SK-N-SH treated with all-trans-retinoic acid at 6 μM for 48 hours (cell line): ENCODE data around the gene TNK1.

Source experiments
- ATAC-seq: fragments of 200-7000 bp; cut with Tn5 transposase; 3 replicates; pipeline ENCODE4 v1.9.1; 2020; ENCODE audit warnings: mild to moderate bottlenecking, moderate library complexity
- ARNTL ChIP-seq: fragments of 450-650 bp; formaldehyde crosslinking; IDR thresholded peaks from 2 replicates; pipeline ENCODE4 v1.5.0; 2020; ENCODE audit warnings: low read depth, mild to moderate bottlenecking, moderate library complexity, borderline replicate concordance
- BACH2 ChIP-seq: fragments of 250-450 bp; sonication (Bioruptor Pico); IDR thresholded peaks from 2 replicates; pipeline ENCODE4 v1.9.0; 2021; ENCODE audit warnings: mild to moderate bottlenecking, borderline replicate concordance
- CREB5 ChIP-seq: fragments of 250-450 bp; sonication (Bioruptor Pico); IDR thresholded peaks from 2 replicates; pipeline ENCODE4 v1.5.1; 2020; ENCODE audit warnings: low read depth, mild to moderate bottlenecking, moderate library complexity
- CSDC2 ChIP-seq: fragments of 250-450 bp; sonication (Bioruptor Pico); IDR thresholded peaks from 2 replicates; pipeline ENCODE4 v1.5.0; 2020; ENCODE audit warnings: mild to moderate bottlenecking, moderate library complexity
- ESRRG ChIP-seq: fragments of 250-450 bp; sonication (Bioruptor Pico); IDR thresholded peaks from 2 replicates; pipeline ENCODE4 v1.6.1; 2021; ENCODE audit warnings: mild to moderate bottlenecking
- ISL1 ChIP-seq: fragments of 250-450 bp; sonication (Bioruptor Pico); IDR thresholded peaks from 2 replicates; pipeline ENCODE4 v2.1.2; 2022; ENCODE audit warnings: mild to moderate bottlenecking, moderate library complexity
- OSR1 ChIP-seq: fragments of 250-450 bp; sonication (Bioruptor Pico); IDR thresholded peaks from 2 replicates; pipeline ENCODE4 v1.8.0; 2022; ENCODE audit warnings: moderate library complexity, mild to moderate bottlenecking, inconsistent platforms
- PATZ1 ChIP-seq: fragments of 250-450 bp; sonication (Bioruptor Pico); IDR thresholded peaks from 2 replicates; pipeline ENCODE4 v1.8.0; 2020; ENCODE audit warnings: mild to moderate bottlenecking, moderate library complexity, borderline replicate concordance
- RARB ChIP-seq: fragments of 250-450 bp; sonication (Bioruptor Pico); IDR thresholded peaks from 2 replicates; pipeline ENCODE4 v1.8.0; 2021; ENCODE audit warnings: mild to moderate bottlenecking, moderate library complexity
- SNAI2 ChIP-seq: fragments of 250-450 bp; sonication (Bioruptor Pico); IDR thresholded peaks from 2 replicates; pipeline ENCODE4 v1.5.0; 2020; ENCODE audit warnings: mild to moderate bottlenecking, moderate library complexity
- TCF4 ChIP-seq: fragments of 250-450 bp; sonication (Bioruptor Pico); IDR thresholded peaks from 2 replicates; pipeline ENCODE4 v1.8.0; 2021; ENCODE audit warnings: mild to moderate bottlenecking, moderate library complexity, borderline replicate concordance
- TOX ChIP-seq: fragments of 250-450 bp; sonication (Bioruptor Pico); IDR thresholded peaks from 2 replicates; pipeline ENCODE4 v1.8.0; 2021; ENCODE audit warnings: mild to moderate bottlenecking, moderate library complexity, borderline replicate concordance
- ZFP3 ChIP-seq: fragments of 250-450 bp; sonication (Bioruptor Pico); IDR thresholded peaks from 2 replicates; pipeline ENCODE4 v1.5.0; 2020; ENCODE audit warnings: mild to moderate bottlenecking, moderate library complexity
- ZFP30 ChIP-seq: fragments of 450-650 bp; formaldehyde crosslinking; IDR thresholded peaks from 2 replicates; pipeline ENCODE4 v1.5.0; 2022; ENCODE audit warnings: mild to moderate bottlenecking, moderate library complexity
- ZNF565 ChIP-seq: fragments of 450-650 bp; formaldehyde crosslinking; conservative IDR thresholded peaks from 2 replicates; pipeline ENCODE4 v1.5.0; 2020; ENCODE audit warnings: low read depth, mild to moderate bottlenecking, moderate library complexity
- ZNF70 ChIP-seq: fragments of 450-650 bp; formaldehyde crosslinking; IDR thresholded peaks from 2 replicates; pipeline ENCODE4 v1.5.0; 2020; ENCODE audit warnings: mild to moderate bottlenecking, moderate library complexity
- ZNF8 ChIP-seq: fragments of 450-650 bp; formaldehyde crosslinking; IDR thresholded peaks from 2 replicates; pipeline ENCODE4 v1.5.0; 2020; ENCODE audit warnings: mild to moderate bottlenecking, moderate library complexity
- TF ChIP-seq, protein P1 (sequence below): fragments of 250-450 bp; sonication (Bioruptor Pico); IDR thresholded peaks from 2 replicates; pipeline ENCODE4 v1.5.0; 2020; ENCODE audit warnings: mild to moderate bottlenecking, moderate library complexity
- TF ChIP-seq, protein P2 (sequence below): fragments of 250-450 bp; sonication (Bioruptor Pico); IDR thresholded peaks from 2 replicates; pipeline ENCODE4 v1.8.0; 2021; ENCODE audit warnings: low read depth, mild to moderate bottlenecking, moderate library complexity, borderline replicate concordance
- TF ChIP-seq, protein P3 (sequence below): fragments of 250-450 bp; sonication (Bioruptor Pico); IDR thresholded peaks from 2 replicates; pipeline ENCODE4 v1.5.1; 2021; ENCODE audit warnings: mild to moderate bottlenecking, moderate library complexity

Gene TNK1

GRCh38 chr17:7369825-7370224 is 11.1 kb upstream of the TNK1 start:
- no peak for TF ChIP-seq TOX (CRISPR knock-in tag)
- TF ChIP-seq CREB5 (CRISPR knock-in tag), result no peak
- no peak for TF ChIP-seq SNAI2 (CRISPR knock-in tag)
- no peak for TF ChIP-seq TCF4 (CRISPR knock-in tag)
- no peak for TF ChIP-seq ARNTL (CRISPR knock-in tag)
- TF ChIP-seq RARB, result no peak
- no peak for TF ChIP-seq ZNF565 (CRISPR knock-in tag)
- TF ChIP-seq, all 23 proteins: peak for 0
- ATAC-seq, result no peak

GRCh38 chr17:7370853-7371252 is 10.0 kb upstream of the TNK1 start:
- no peak for ATAC-seq

DNA sequence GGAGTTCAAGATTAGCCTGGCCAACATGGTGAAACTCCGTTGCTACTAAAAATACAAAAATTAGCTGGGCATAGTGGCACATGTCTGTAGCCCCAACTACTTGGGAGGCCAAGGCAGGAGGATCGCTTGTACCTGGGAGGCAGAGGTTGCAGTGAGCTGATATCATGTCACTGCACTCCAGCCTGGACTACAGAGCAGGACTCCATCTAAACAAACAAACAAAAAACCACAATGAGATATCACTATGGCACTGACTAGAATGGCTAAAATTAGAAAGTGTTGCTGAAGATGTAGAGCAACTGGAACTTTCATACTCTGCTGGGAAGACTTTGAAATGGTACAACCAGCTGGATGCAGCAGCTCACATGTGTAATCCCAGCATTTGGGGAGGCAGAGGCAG is 6.5 kb upstream of the TNK1 start:
- ATAC-seq, result no peak
- no peak for TF ChIP-seq ESRRG (CRISPR knock-in tag)

More at GRCh38 chr17:7370853-7371252, 10.0 kb upstream of the TNK1 start:
- TF ChIP-seq ZNF8, result no peak
- no peak for TF ChIP-seq OSR1
- TF ChIP-seq, protein P1, sequence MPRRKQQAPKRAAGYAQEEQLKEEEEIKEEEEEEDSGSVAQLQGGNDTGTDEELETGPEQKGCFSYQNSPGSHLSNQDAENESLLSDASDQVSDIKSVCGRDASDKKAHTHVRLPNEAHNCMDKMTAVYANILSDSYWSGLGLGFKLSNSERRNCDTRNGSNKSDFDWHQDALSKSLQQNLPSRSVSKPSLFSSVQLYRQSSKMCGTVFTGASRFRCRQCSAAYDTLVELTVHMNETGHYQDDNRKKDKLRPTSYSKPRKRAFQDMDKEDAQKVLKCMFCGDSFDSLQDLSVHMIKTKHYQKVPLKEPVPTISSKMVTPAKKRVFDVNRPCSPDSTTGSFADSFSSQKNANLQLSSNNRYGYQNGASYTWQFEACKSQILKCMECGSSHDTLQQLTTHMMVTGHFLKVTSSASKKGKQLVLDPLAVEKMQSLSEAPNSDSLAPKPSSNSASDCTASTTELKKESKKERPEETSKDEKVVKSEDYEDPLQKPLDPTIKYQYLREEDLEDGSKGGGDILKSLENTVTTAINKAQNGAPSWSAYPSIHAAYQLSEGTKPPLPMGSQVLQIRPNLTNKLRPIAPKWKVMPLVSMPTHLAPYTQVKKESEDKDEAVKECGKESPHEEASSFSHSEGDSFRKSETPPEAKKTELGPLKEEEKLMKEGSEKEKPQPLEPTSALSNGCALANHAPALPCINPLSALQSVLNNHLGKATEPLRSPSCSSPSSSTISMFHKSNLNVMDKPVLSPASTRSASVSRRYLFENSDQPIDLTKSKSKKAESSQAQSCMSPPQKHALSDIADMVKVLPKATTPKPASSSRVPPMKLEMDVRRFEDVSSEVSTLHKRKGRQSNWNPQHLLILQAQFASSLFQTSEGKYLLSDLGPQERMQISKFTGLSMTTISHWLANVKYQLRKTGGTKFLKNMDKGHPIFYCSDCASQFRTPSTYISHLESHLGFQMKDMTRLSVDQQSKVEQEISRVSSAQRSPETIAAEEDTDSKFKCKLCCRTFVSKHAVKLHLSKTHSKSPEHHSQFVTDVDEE (CRISPR knock-in tag), result no peak

DNA sequence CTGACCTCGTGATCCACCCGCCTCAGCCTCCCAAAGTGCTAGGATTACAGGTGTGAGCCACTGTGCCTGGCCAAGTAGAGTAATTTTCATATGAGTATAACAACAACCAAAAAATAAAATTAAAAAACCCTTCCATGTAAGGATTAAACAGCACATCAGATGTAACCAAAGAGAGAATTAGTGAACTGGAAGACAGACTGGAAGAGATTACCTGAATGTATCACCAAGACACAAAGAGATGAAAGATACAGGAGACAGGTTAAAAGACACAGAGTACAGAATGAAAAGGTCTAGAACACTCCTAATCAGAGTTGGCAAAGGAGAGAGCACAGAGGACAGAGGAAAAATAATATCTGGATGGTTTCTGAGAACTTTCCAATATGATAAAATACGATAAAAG is 1.8 kb upstream of the TNK1 start:
- ATAC-seq, result no peak
- TF ChIP-seq ZFP30 (CRISPR knock-in tag) (peak; percentile 98), ARNTL (CRISPR knock-in tag) (no peak)

- TF ChIP-seq TOX (CRISPR knock-in tag) (no peak), ZNF565 (CRISPR knock-in tag) (no peak), ISL1 (CRISPR knock-in tag) (no peak), BACH2 (CRISPR knock-in tag) (no peak), ZNF70 (CRISPR knock-in tag) (no peak), RARB (no peak)
- no peak for ATAC-seq
These were observed 568 bp upstream of the TNK1 start for GRCh38 chr17:7380321-7380720.

- ATAC-seq, result peak; percentile 2; the same call in 1 of the 3 replicates
- no peak for TF ChIP-seq CREB5 (CRISPR knock-in tag)
- TF ChIP-seq ISL1 (CRISPR knock-in tag), result no peak
- TF ChIP-seq ZFP3 (CRISPR knock-in tag), result no peak
- no peak for TF ChIP-seq SNAI2 (CRISPR knock-in tag)
- TF ChIP-seq ZNF8, result no peak
- no peak for TF ChIP-seq ZNF70 (CRISPR knock-in tag)
- TF ChIP-seq CSDC2 (CRISPR knock-in tag), result no peak
- TF ChIP-seq PATZ1 (CRISPR knock-in tag), result no peak
- no peak for TF ChIP-seq BACH2 (CRISPR knock-in tag)
- no peak for TF ChIP-seq ESRRG (CRISPR knock-in tag)
- TF ChIP-seq, protein P2, sequence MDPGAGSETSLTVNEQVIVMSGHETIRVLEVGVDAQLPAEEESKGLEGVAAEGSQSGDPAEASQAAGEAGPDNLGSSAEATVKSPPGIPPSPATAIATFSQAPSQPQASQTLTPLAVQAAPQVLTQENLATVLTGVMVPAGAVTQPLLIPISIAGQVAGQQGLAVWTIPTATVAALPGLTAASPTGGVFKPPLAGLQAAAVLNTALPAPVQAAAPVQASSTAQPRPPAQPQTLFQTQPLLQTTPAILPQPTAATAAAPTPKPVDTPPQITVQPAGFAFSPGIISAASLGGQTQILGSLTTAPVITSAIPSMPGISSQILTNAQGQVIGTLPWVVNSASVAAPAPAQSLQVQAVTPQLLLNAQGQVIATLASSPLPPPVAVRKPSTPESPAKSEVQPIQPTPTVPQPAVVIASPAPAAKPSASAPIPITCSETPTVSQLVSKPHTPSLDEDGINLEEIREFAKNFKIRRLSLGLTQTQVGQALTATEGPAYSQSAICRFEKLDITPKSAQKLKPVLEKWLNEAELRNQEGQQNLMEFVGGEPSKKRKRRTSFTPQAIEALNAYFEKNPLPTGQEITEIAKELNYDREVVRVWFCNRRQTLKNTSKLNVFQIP (CRISPR knock-in tag), result no peak
- TF ChIP-seq, protein P3, sequence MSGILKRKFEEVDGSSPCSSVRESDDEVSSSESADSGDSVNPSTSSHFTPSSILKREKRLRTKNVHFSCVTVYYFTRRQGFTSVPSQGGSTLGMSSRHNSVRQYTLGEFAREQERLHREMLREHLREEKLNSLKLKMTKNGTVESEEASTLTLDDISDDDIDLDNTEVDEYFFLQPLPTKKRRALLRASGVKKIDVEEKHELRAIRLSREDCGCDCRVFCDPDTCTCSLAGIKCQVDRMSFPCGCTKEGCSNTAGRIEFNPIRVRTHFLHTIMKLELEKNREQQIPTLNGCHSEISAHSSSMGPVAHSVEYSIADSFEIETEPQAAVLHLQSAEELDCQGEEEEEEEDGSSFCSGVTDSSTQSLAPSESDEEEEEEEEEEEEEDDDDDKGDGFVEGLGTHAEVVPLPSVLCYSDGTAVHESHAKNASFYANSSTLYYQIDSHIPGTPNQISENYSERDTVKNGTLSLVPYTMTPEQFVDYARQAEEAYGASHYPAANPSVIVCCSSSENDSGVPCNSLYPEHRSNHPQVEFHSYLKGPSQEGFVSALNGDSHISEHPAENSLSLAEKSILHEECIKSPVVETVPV (CRISPR knock-in tag), result no peak
These were observed 2.0 kb downstream of the TNK1 start for GRCh38 chr17:7382901-7383300.
